T follicular helper cell (primary cell): ENCODE data around the gene SSR3.
"Not testable (repeated sequence)": the region's sequence is repeated elsewhere in the genome, so short reads cannot be mapped to it uniquely, and the experiment has no call there.

Experiments
- DNase-seq: peaks from one replicate; pipeline ENCODE4 v3.0.0-alpha.2; 2020; ENCODE audit warnings: low read depth

SSR3 gene

GRCh38 chr3:156576051-156576450, 21.1 kb upstream of the SSR3 start:
- DNase-seq = no peak

- DNase-seq = no peak
Measured at GRCh38 chr3:156575641-156576040, 20.7 kb upstream of the SSR3 start.

DNA sequence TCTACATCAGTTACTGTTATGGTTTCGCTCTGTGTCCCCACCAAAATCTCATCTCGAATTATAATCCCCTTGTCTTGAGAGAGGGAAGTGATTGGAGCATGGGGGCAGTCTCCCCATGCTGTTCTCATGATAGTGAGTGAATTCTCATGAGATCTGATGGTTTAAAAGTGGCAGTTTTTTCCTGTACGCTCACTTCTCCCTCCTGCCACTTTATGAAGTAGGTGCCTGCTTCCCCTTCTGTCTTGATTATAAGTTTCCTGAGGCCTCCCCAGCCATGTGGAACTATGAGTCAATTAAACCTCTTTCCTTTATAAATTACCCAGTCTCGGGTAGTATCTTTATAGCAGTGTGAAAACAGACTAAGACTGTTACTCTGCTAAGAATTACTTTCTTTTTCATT, 15.0 kb upstream of the SSR3 start:
- DNase-seq = not testable (repeated sequence)

DNA sequence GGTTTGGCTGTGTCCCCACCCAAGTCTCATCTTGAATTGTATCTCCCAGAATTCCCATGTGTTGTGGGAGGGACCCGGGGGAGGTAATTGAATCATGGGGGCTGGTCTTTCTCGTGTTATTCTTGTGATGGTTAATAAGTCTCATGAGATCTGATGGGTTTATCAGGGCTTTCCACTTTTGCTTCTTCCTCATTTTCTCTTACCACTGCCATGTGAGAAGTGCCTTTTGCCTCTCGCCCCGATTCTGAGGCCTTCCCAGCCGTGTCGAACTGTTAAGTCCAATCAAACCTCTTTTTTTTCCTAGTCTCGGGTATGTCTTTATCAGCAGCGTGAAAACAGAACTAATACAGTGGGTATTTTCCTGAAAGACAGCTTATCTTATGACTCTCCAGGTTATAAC, 14.1 kb upstream of the SSR3 start:
- not testable (repeated sequence) for DNase-seq

GRCh38 chr3:156563900-156564682, 9.2 kb upstream of the SSR3 start:
- DNase-seq = no peak

- DNase-seq = not testable (repeated sequence)
Measured at GRCh38 chr3:156562486-156562885, 7.6 kb upstream of the SSR3 start.

DNA sequence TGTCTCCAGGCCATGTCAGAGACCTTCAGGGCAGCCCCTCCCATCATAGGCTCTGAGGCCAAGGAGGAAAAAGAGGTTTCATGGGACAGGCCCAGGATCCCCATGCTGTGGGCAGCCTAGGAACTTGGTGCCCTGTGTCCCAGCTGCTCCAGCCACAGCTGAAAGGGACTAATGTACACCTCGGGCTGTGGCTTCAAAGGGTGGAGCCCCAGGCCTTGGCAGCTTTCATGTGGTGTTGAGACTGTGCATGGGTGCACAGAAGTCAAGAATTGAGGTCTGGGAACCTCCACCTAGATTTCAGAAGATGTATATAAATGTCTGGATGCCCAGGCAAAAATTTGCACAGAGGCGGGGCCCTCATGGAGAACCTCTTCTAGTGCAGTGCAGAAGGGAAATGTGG, 6.6 kb upstream of the SSR3 start:
- no peak for DNase-seq

DNA sequence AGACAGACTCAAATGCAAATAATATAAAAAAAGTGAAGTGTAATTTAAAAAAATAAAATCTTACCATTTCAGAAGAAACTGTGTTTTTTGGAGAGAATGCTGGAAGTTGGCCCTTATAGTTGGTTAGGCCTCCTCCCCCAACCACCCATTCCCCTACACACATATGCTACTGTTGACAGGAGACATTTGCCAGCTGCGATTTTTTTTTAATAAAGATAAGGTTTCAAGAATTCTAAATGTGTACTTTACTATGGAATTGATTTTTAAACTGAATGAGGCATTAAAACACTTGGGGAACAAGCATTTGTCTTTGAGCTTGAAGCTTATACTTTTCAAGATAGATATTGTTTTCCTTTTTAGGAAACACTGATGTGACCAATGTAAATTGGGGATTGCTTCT, 4.4 kb upstream of the SSR3 start:
- DNase-seq = no peak

DNA sequence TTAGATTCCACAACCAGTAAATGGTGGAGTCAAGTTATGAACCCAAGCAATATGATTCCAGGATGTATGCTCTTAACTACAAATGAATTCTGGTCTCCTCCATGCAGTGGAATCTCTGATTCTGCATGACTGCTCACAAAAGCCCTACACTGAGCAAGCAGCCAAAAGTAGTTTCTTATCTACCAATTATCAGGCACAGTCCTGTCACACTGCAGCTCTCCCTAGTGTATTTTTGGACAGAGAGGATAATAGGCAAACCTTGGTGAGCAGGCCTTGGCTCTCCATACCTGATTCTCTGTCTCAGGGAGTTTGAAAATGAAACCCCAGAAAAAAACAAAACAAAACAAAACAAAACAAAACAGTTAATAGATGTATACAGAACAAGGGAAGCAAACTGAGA, 3.5 kb upstream of the SSR3 start:
- no peak for DNase-seq

DNA sequence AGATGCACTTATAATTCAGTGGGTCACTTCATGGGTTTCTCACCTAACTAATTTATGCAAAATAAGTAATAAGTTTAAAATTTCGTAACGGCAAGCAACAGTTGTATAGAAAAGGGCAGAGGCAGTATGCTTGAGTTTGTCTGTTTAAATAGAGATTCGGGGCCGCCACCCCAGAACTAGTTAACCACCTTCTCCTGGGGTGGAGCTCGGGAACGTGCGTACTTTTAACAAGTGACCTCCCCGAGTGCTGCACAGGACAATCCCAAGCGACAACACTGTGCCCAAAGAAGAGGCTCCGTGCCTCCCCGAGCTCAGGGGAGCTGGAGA, 439 bp downstream of the SSR3 start:
- no peak for DNase-seq

GRCh38 chr3:156553705-156554356, 1.1 kb downstream of the SSR3 start:
- DNase-seq = no peak

GRCh38 chr3:156552973-156553372, 1.9 kb downstream of the SSR3 start:
- DNase-seq = no peak

DNA sequence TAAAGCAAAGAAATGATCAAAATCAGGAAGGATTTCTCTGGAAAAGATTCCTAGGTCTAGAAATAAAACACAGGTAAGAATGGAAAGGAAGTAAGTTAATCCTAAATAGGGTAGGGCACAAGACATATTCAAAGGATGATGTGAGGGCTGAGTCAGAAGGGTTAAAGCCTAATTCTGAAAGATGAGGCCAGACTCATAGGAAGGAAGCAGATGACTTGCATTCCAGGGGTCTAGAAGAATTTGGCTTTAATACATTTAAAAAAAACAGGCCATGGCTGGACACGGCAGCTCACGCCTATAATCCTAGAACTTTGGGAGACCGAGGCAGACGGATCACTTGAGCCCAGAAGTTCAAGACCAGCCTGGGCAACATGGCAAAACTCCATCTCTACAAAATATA, 3.2 kb downstream of the SSR3 start:
- DNase-seq = no peak

GRCh38 chr3:156551261-156551660, 3.7 kb downstream of the SSR3 start:
- DNase-seq = no peak

DNA sequence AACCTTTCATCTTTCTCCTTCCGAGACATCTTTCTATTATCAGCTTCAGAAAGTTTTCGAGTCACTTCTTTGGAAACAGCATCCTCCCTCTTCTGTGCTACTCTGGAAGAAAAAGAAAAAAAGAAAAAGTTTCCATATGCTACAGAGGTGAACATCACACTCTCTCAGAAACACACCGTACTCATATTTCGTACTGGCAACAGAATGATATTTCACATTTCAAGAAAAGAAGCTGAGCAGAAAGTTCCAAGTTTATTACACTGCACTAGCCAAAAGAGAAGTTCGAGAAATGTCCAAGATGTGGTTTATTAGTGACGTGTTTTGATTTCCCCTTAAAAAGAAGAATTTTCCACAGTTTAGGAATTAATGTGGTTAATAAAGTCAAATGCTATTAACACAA, 6.0 kb downstream of the SSR3 start:
- no peak for DNase-seq

DNA sequence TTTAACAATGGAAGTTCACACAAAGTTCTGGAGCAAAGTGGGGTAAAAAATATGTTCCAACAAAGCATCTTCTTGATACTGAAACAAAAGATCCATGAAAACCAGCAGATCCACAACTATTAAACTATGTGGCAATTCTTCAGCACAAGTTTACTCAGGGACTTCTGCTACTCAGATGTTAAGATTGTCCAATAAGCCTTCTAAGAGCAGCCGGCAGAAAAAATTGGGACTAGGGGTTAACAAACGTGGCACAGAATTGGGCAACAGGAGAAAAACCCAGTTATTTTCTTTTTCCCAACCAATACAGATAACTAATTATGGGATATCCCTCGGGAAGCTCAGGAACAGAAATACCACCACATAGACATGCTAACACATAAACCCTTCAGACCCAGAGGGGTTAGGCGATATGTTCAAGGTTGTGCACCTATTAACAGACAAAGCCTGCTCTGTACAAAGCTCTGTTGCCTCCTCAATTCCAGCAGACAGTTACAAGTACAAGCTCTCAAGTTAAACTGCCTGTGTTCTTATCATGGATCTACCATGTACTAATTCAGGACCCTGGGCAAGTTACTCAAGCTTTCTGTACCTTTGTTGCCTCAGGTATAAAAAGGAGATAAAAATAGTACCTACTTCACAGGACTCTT, 6.8 kb downstream of the SSR3 start:
- DNase-seq = no peak

DNA sequence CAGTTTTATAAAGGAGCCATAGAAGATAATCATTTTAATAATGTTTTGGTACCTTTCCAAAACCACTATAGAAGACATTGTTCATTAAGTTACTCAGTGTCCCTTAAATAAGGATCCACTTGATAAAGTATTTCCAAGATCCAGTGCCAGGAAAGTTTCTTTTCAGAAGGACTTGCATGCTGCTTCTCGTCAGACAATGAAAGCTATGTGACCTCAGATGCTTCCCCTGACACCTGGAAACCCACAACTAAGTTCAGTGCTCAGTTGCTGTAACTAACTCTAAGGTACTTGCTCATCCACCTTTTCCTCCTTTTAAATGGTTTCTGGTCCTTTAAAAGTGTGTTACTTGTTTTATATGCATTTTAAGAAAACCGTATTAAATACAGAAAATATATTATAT, 7.3 kb downstream of the SSR3 start:
- DNase-seq = no peak

GRCh38 chr3:156543043-156543555, 11.8 kb downstream of the SSR3 start:
- DNase-seq = no peak

DNA sequence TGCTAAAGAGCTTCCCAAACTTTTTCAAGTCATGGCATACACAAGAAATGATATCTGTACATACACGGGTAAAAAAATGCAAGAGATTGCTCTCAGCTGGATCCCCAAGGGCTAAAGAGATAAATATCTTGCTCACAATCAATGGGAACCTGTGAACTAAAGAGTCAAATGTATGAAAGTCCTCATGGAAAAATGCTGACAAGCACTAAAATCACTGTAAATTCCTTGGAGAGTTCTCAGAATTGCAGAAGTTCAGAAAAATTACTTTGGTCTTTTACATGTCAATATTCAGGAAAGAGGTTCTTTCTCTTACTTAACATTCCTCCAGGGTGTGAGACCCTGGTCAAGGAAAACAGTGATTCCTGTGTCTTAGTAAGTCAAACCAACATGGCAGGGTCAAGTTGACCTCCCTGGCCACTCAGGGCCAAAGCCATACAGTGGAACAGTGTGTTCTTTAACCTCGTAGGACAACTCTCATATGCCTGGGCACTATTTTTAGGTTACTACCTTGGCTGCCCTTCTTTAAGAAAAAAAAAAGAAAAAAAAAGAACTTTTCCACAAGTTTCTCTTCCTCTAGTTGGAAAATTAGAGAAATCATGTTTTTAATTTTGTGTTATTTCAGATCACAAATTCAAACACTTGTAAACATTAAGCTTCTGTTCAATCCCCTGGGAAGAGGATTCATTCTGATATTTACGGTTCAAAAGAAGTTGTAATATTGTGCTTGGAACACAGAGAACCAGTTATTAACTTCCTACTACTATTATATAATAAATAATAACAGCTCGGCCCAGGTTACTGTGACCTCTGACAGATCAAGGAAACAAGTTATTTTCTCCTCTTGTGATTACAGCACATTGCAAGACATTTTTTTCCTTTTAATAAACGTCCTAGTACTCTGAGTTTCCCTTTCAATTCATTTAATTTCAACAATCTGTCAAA, 12.5 kb downstream of the SSR3 start:
- DNase-seq = no peak

GRCh38 chr3:156539802-156540201, 15.1 kb downstream of the SSR3 start:
- DNase-seq = no peak

DNA sequence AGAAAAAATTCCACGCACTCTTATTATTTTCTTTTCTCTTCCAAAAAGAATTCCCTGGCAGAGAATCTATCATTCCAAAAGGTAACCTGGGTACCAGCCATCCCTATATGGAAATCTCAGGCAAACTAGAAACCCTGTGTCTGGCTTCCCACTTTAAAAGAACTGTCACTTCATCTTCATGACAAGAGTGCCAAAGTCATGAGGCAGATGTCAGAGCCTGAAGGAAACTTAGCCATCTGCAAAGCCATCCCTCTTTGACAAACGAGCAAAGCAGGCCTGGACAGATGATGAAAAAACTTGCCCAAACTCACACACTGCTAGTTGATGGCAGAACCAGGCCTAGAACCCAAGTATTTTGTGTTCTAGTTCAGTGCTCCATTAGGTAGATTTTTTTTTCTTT, 15.9 kb downstream of the SSR3 start:
- DNase-seq = no peak
